Activated B cell treated with CpG ODN at 0.5 μM for 24 hours (primary cell): Measurements from ENCODE around the gene VPS37C. TPM values are rescaled to one million over a fixed set of nuclear protein-coding genes. Genes with fewer than 3 reads are reported as not detected.

Experiments used
- ATAC-seq: fragments of 200-7000 bp; cut with Tn5 transposase; one replicate; pipeline ENCODE4 v1.10.0; 2021; ENCODE audit warnings: low read depth, mild to moderate bottlenecking, moderate library complexity
- CTCF ChIA-PET: fragments of 350-600 bp; sonication (Branson Sonifier 250); formaldehyde crosslinking; loops from one replicate; lab custom pipeline; 2021; ENCODE audit warnings: antibody characterized with exemption; lab: Charles Lee
- POLR2A ChIA-PET: fragments of 350-600 bp; sonication (Branson Sonifier 250); formaldehyde crosslinking; loops from one replicate; lab custom pipeline; 2021; ENCODE audit warnings: antibody characterized with exemption; lab: Charles Lee
- DNase-seq: peaks from one replicate; pipeline ENCODE4 v3.0.0; 2022
- H3K27ac Mint-ChIP-seq: one replicate; pipeline ENCODE4 v1.8.0; 2020; ENCODE audit warnings: mixed read lengths
- H3K27me3 Mint-ChIP-seq: one replicate; pipeline ENCODE4 v1.8.0; 2021; ENCODE audit warnings: mixed read lengths
- H3K36me3 Mint-ChIP-seq: one replicate; pipeline ENCODE4 v1.8.0; 2021; ENCODE audit warnings: low read depth, mixed read lengths
- H3K4me1 Mint-ChIP-seq: one replicate; pipeline ENCODE4 v1.8.0; 2021; ENCODE audit warnings: mixed read lengths
- H3K4me3 Mint-ChIP-seq: one replicate; pipeline ENCODE4 v1.8.0; 2020; ENCODE audit warnings: mild to moderate bottlenecking, mixed read lengths
- H3K9me3 Mint-ChIP-seq: one replicate; pipeline ENCODE4 v1.8.0; 2020; ENCODE audit warnings: mixed read lengths
- CTCF ChIP-seq: fragments of 200-600 bp; IDR thresholded peaks from one replicate; pipeline ENCODE4 v1.8.0; 2022; ENCODE audit warnings: antibody characterized with exemption, mild to moderate bottlenecking
- intact Hi-C: fragments of 100-400 bp; cut with micrococcal nuclease; formaldehyde crosslinking; loops from one replicate; pipeline ENCODE4 v1.15.1; 2024
- total RNA-seq: library from RNA; stranded (reverse); gene quantifications from 2 replicates; pipeline ENCODE4 v1.2.3, GENCODE V29; 2022

Gene VPS37C
- total RNA-seq, 1 donor from 2014 or later = 18.1 TPM

DNA sequence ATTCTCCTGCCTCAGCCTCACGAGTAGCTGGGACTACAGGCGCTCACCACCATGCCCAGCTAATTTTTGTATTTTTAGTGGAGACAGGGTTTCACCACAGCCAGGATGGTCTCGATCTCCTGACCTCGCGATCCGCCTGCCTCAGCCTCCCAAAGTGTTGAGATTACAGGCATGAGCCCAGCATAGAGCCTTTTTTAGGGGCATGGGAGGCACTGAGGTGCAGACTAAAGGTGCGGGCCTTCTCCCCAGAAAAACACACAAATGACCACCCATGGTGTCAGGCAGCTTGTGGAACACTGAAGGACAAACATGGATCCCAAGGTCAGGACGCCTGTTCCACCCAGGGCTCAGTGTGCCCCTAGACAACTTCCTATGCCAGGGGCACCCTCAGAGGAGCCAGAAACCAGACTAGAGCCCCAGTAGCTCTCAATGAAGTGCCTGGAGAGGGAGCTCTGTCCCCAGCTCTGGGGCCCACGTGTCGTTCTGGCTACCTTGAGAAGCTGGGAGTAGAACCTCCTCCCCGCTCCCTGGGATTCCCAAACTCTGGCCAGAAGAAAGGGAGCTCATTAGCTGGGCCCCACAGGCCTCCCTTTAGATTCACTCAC is 80.1 kb downstream of the VPS37C start:
- intact Hi-C loops = no loop called here
- no peak for TF ChIP-seq CTCF
- peaks cover 6% of the 10 kb centered on the region for H3K4me1 Mint-ChIP-seq
- no peaks in the 10 kb centered on the region for H3K9me3 Mint-ChIP-seq
- POLR2A ChIA-PET = interaction anchor here (0.6 to 1.6 kb wide), 5 partner anchors 10 to 158 kb away, joined by 3 to 8 read pairs (median 3); partner anchors contain the start of gene CD5
- DNase-seq (no peak), ATAC-seq (no peak)
- H3K27ac Mint-ChIP-seq = no peak overlapping the region
- H3K27me3 Mint-ChIP-seq = no peaks in the 10 kb centered on the region
- H3K36me3 Mint-ChIP-seq = peaks cover 6% of the 10 kb centered on the region
- no peak overlapping the region for H3K4me3 Mint-ChIP-seq
- CTCF ChIA-PET = no interaction called here

DNA sequence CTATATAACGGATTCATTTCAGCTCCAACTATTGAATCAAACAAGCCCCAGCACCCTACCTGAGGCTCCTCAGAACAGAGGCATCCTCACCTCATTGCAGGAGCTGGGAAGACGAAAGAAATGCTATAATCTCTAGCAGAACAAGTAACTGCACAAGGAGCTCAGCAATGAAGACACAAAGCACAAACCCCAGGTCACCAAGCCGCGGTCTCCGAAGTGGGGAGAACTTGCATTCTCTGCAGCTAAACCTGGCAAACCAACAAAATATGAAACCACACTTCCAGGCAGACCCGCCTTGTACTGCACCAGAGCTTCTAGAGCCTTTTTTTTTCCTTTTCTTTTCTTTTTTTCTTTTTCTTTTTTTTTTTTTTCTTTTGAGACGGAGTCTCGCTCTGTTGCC is 80.7 kb downstream of the VPS37C start:
- Mint-ChIP-seq H3K9me3 (no peaks in the 10 kb centered on the region), H3K27ac (no peak overlapping the region), H3K36me3 (peaks cover 6% of the 10 kb centered on the region), H3K4me1 (peaks cover 9% of the 10 kb centered on the region), H3K27me3 (no peaks in the 10 kb centered on the region), H3K4me3 (no peak overlapping the region)
- intact Hi-C loops = no loop called here
- ATAC-seq (no peak), DNase-seq (no peak)
- TF ChIP-seq CTCF = no peak
- POLR2A ChIA-PET = interaction anchor here (0.7 to 1.2 kb wide), 2 partner anchors 11 to 158 kb away, joined by 3 to 5 read pairs; no protein-coding TSS in a partner anchor
- CTCF ChIA-PET = no interaction called here

Other genes with a start within 250 kb of the VPS37C start
- 117 and 121 TPM in 2 replicates for gene TMEM109, start 247.3 kb downstream of the VPS37C start, total RNA-seq
- gene TMEM132A, start 237.0 kb downstream of the VPS37C start, total RNA-seq = 8.2 and 8.7 TPM in 2 replicates
- 76.4 and 77.8 TPM in 2 replicates for gene SLC15A3, start 209.2 kb downstream of the VPS37C start, total RNA-seq
- 6.7 and 12.0 TPM in 2 replicates for gene CD6, start 189.7 kb downstream of the VPS37C start, total RNA-seq
- gene CD5, start 58.9 kb downstream of the VPS37C start, total RNA-seq = 5.2 and 7.1 TPM in 2 replicates
- not detected in 2 replicates for gene PGA3, start 42.1 kb upstream of the VPS37C start, total RNA-seq
- gene PGA4, start 60.9 kb upstream of the VPS37C start, total RNA-seq = not detected in 2 replicates
- gene PGA5, start 79.7 kb upstream of the VPS37C start, total RNA-seq = not detected in 2 replicates
- gene VWCE, start 133.9 kb upstream of the VPS37C start, total RNA-seq = 0.76 and 1.3 TPM in 2 replicates
- 201 and 218 TPM in 2 replicates for gene DDB1, start 171.7 kb upstream of the VPS37C start, total RNA-seq
- 59.8 and 63.9 TPM in 2 replicates for gene TKFC, start 171.8 kb upstream of the VPS37C start, total RNA-seq
- 397 and 433 TPM in 2 replicates for gene CYB561A3, start 200.5 kb upstream of the VPS37C start, total RNA-seq
- gene TMEM138, start 200.9 kb upstream of the VPS37C start, total RNA-seq = 69.7 and 81.2 TPM in 2 replicates
- 18.4 and 18.7 TPM in 2 replicates for gene TMEM216, start 231.2 kb upstream of the VPS37C start, total RNA-seq